GM19099 (cell line): Measurements from ENCODE around the gene FAM163B.

Source experiments
- POLR2A ChIP-seq: IDR thresholded peaks from 3 replicates; pipeline ENCODE4 v1.6.1; 2011; ENCODE audit warnings: low read depth; ENCODE audit not compliant: insufficient read length; ENCODE audit errors: extremely low read depth

Gene FAM163B

DNA sequence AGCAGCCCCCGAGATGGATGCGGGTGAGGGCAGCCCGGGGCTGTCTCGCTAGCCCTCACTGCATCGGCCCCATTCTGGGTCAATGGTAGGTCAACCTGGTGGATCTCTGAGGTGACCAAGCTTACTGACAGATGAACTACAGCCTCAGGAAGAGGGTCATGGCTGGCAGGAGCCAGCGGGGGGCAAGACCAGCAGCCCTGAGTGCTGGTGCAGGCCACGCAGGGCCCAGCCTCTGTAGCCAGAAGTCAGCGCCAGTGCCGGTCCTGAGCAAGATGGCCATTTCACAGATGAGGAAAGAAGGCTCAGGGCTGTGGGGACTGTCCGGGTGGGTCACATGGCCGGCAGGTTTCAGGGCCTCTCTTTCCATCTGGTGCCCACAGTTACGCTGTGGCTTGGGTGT is 21.9 kb upstream of the FAM163B start:
- no peak for TF ChIP-seq POLR2A

DNA sequence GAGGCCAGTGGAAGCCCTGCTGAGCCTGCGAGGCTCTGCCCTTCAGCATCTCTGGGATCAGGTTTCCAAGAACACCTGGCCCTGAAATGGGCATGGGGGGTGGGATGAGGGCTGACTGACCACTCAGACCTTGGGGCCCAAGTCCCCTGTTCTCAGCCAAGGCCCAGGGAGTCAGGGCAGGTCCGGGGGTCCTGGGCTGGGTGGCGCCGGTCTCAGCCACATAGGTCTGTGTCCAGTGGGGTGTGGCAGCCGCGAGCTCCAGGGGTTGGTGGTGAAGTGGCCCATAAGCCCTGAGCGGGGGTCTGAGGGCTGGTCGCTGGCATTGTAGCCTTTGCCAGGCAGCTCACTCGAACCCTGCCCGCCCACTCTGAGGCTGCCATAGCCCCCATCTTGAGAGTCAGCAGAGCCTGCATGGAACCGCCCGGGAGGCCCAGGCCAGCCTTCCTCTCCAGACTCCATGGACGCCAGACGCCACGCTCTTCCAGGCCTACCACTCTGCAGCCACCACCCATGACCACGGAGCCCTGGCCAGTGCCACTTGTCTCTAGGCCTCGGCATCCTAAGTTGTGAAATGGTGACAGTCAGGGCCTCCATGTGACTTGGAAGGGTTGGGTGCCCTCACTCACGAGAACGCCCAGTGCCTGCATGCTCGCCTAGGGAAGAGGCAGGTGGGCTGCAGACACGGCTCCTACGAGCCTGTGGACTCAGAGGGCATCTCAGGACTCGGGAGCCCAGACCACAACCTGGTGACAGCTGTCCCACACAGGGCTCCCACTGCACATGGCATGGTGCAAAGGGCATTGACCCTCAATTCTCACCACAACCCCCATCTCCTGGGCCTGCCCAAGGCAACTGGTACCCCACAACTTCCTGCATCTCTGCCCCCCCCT is 20.3 kb upstream of the FAM163B start:
- TF ChIP-seq POLR2A = no peak

DNA sequence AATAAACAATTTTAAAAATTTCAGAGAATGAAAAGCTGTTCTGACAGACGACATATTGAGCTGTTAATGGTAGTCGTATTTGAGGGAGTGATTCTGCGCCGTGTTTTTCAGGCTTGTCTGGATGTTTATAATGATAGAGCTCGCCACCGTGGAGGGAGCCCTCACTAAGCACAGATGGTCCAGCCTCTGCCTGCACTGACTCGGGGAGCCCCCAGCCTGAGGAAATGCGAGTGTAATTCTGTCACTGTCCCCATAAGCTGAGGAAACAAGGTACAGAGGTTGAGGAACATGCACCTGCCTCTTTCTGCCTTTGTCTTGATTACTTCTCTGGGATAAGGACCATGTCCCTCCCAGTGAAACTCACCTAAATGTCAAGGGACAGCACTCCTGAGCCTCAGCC is 19.6 kb upstream of the FAM163B start:
- no peak for TF ChIP-seq POLR2A

DNA sequence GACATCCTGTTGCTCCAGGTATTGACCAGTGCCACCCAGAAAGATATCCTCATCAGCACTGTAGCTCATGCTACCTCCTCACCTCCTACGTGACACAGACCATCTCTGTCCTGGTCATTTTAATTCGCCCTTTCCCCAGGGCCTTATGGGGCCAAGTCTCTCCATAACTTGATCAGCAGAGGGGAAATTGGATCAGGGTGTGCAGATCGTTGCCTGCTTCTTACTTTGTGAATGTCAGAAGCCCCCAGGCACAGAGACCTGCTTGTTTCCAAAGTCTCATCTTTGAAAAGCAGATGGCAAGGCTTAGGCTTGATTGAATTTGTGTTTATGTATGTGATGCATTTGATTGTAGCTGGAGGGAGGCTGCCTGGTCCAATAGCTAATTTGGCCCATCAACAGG is 18.2 kb upstream of the FAM163B start:
- no peak for TF ChIP-seq POLR2A

DNA sequence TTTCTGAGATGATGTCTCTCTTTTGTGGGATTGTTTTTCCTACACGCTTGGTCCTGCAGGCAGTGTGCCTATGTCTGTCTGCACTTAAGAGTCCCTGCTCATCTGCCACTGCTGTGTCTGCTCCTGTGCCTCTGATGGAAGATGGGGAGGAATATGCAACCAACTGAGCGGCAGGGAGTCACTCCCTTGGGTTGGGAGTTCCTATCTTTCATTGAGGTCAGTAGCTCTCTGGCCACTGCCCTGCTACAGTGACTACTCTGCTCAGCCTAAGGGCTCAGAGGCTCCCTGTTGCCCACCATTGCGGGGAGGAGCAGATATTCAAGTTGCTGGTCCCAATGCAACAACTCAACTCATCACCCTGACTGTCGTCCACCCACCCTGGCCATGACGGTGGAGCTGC is 13.4 kb upstream of the FAM163B start:
- no peak for TF ChIP-seq POLR2A

DNA sequence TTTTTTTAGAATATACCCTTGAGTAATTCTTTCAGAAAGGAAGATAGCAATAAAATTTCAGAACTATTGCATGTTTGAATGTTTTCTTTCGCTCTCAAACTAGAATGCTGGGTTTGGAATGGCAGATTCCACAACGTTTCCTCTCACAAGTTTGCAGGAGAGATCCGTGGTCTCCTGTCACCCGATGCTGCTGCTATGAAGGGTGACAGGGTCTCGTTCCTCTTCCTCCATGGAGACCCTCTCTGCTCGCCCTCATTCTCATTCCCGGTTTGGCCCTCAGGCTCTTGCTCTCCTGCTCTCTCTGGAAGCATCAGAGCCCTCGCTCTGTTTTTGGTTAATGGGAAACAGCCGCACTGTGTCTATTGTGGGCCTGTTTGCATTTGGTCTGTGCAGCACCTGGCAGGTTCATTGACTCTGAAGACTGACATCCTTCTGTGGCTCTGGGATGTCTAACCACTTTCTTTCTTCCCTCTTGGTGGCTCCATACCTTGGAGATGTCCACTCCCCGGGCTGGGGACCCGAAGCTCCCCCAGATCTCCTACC is 12.6 kb upstream of the FAM163B start:
- no peak for TF ChIP-seq POLR2A

DNA sequence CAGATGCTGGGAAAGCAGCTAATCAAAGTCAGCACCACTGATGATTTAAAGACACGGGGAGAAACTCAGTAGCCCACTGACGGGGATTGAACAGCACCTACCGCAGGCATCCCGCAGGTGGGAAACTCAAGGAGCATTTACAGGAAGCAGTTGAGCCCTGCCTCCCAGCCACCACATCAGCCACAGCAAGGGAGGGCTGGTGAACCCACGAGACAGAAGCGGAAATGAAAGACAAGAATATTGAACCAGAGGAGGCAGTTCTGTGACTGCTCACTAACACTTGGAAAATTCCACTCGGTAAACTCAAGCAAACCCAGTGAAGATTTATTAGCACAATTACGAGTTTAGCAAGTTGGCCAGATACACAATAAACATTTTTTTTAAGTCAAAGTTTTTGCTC is 10.6 kb upstream of the FAM163B start:
- no peak for TF ChIP-seq POLR2A

DNA sequence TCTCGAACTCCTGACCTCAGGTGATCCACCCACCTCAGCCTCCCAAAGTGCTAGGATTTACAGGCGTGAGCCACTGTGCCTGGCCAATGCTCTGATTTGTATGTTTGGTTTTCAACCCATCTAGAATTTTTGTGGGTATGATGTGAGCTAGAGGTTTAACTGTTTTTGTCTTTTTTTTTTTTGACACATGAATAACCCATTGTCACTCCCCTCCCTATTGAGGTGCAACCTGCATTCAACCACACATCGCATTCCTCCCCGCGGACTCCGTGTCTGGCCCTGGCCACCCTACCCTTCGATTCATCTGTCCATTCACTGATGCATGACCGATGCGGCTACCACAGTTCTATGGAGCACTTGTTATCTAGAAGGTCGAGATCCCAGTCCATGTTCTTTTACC is 9.5 kb upstream of the FAM163B start:
- TF ChIP-seq POLR2A = no peak

DNA sequence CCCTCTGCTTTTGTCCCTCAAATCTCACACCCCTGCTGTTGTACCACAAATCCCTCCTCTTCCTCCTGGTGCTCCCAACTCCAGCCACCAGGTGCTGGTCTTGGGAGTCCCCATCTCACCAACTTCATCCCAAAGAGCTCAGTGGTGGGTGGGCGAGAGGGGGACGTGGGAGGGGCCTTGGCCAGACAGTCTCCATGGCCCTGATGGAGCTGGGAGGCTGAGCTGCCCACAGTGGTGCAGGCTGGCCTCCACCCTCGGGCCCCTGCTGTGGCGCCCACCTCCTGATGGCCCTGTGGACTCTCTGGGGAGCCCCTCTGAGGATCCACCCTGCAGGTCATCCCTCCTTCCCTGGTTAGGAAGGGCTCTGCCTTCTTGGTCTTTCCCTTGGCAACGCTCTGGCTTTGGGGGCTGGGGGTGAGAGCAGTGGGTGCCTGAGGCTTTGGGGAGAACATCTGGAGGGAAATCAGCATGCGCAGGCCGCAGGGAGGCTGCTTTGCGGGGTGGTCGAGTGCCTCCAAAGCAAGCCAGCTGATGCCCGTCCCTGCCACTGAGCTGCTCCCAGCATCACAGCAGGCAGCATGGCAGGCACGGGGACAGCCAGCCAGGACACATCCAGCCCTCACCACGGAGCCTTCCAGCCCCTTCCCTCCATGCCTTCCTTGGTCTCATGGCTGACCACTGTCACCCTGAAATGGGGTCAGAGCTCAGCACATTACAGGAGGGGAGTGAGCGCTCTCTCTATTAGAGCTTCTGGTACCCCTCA is 7.6 kb upstream of the FAM163B start:
- TF ChIP-seq POLR2A = no peak

DNA sequence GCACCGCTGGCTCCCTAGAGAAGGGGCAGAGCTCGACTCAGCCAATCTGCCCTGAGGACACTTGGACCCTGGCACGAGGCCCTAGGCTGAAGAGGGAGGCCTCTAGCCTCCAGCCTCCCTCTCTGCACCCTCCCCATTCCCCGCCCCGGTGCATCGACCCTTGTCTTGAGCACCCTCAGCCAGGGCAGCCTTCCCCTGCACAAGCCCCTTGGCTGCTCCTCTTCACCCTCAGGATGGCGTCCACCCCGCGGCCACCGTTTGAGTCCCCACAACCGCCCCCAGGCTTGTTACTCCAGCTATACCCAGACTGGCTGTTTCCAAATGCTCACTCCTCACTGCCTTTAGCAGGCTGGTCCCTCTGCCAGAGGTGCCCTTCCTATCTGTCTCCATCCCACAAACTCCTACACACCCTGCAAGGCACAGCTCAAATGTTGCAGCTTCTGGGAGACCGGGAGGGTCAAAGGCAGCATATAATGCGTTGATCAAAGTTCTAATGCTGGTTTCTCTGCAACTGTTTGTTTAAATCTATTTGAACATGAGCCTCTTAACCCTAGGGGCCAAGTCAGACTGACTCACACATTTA is 6.5 kb upstream of the FAM163B start:
- no peak for TF ChIP-seq POLR2A

DNA sequence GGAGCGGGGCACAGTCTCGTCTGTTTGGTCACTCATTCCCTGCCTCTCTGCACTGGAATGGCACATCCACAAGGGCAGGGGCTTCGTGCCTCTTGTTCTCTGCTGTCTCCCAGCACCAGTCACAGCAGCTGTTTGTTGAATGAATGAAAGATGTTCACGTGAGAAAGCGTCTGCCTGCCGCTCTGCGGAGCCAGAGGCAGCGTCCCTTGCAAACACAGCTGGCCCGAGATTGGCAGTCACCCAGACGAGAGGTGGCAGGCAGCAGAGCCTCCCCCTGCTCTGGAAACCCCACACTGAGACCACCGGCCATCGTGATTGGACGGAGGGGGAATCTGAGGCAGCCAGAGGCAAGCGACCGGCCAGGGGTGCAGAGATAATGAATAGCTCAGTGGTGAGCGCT is 6.0 kb upstream of the FAM163B start:
- TF ChIP-seq POLR2A = no peak

DNA sequence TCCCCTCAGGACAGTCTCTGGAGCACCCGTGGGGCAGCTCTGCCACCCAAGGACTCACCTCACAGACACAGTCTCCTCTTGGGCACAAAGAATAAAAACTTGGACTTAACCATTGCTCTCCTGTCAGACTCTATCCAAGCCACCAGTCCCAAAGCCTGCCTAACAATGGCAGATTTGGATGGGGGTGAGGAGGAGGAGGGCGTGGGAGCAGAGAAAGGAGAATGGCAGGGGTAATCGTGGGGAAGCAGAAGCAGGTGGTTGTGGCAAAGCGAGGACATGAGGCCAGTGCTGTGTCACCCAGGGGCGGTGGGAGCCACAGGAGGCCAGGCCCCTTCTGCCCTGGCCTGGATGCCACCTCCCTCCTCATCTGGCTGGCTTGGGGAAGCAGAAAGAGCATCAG is 5.5 kb upstream of the FAM163B start:
- TF ChIP-seq POLR2A = no peak

DNA sequence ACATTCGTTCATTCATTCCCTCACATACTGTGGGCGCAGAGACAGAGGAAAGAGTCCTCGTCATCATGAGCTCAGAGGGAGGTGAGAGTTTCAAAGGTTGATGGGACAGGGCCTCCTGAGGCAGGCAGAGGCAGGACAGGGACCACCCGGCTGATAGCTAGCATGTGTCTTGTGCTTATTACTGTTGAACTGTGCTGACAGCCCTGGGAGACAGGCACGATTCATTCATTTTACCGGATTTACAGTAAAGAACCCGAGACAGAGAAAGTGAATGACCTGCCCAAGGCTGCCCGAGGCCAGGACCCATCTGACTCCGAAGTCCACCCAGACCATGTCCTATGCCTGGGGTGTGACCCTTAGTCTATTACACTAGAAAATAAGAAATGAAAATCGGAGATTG is 4.9 kb upstream of the FAM163B start:
- TF ChIP-seq POLR2A = no peak

DNA sequence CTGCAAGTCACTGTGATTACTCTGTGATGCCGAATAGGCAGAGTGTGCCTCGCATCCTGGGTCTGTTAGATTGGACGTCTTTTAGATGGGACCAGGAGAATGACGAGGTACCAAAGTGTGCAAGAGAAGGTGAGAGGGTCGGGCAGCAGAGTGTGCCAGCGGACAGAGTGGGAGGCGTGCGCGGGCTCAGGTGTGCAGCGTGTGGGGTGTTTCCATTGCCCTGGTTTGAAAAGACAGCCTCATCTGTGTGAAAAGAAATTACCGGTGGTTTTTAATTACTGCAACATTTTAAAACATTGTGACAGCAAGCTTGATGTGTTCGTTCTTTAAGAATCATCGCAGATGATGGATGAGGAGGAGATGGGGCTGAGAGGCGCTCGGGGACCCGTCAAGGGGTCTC is 4.2 kb upstream of the FAM163B start:
- TF ChIP-seq POLR2A = no peak

DNA sequence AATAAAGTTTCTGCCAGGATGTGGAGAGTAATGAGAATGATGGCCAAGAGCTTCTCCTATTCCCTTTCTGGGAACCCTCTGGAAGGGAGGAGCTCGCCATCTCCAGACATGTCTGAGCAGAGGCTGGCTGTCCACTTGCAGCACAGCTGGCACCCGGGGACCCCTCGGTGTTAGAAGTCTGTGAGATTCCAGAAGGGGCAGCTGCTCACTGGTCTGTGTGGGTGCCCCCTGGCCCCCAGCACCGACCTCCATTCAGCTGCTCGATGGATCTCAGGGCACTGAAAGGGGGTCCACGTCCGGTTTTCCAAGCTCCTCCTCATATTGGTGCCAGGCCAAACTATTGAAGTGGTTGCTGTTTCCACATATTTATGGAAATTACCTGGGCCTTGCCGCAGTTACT is 3.6 kb upstream of the FAM163B start:
- TF ChIP-seq POLR2A = no peak
